ENCODE data around the gene REPS1. TPM values are rescaled to one million over a fixed set of nuclear protein-coding genes. Genes with fewer than 3 reads are reported as not detected.

REPS1 gene
- total RNA-seq, 1 donor from 2014 or later, result 61.1 TPM

DNA sequence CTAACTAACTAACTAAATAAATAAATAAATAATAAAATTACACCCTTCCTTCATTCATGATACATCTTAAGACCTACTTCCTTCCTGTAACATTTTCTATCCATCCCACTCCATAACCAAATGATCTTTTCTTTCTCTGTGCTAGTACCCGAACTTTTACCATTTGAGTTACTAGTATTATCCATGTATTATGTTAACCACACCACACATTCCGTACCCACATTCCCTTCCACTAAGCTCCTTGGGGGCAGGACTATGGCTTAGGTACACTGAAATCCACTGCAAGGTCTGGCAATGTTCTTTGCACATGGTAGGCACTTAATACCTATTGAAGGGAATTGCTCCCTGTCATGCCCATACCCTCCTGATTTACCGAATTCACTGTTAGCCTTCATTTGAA, 24.9 kb downstream of the REPS1 start:
- Histone ChIP-seq H3K27ac (ENCODE audit: low read depth, low read length) (no peak overlapping the region), H3K9me3 (ENCODE audit: control insufficient read depth in 3 of 3, low read length in 3 of 3) (no peaks in the 10 kb centered on the region), H3K4me3 (ENCODE audit: low read length in 3 of 3) (no peak overlapping the region), H3K4me1 (ENCODE audit: control insufficient read depth in 3 of 3, insufficient read depth in 3 of 3, low read length in 3 of 3) (peaks cover 0 to 8% (median 4%) of the 10 kb centered on the region in 3 donors), H3K36me3 (ENCODE audit: control insufficient read depth in 3 of 3, insufficient read depth in 3 of 3, low read length in 3 of 3) (no peaks in the 10 kb centered on the region), H3K9ac (ENCODE audit: low read depth in 1 of 3, low read length in 3 of 3) (no peak overlapping the region), H3K27me3 (ENCODE audit: control insufficient read depth in 3 of 3, insufficient read depth in 3 of 3, low read length in 3 of 3) (no peaks in the 10 kb centered on the region)

GRCh38 chr6:138959521-138959920, 28.5 kb downstream of the REPS1 start:
- H3K27ac ChIP-seq (ENCODE audit: low read depth, low read length), result no peak overlapping the region
- H3K36me3 ChIP-seq (ENCODE audit: control insufficient read depth in 3 of 3, insufficient read depth in 3 of 3, low read length in 3 of 3), result no peaks in the 10 kb centered on the region
- H3K27me3 ChIP-seq (ENCODE audit: control insufficient read depth in 3 of 3, insufficient read depth in 3 of 3, low read length in 3 of 3), result no peaks in the 10 kb centered on the region
- no peak overlapping the region for H3K9ac ChIP-seq (ENCODE audit: low read depth in 1 of 3, low read length in 3 of 3)
- no peak overlapping the region for H3K4me3 ChIP-seq (ENCODE audit: low read length in 3 of 3)
- peaks cover 0 to 5% (median 5%) of the 10 kb centered on the region in 3 donors for H3K4me1 ChIP-seq (ENCODE audit: control insufficient read depth in 3 of 3, insufficient read depth in 3 of 3, low read length in 3 of 3)
- no peaks in the 10 kb centered on the region for H3K9me3 ChIP-seq (ENCODE audit: control insufficient read depth in 3 of 3, low read length in 3 of 3)

DNA sequence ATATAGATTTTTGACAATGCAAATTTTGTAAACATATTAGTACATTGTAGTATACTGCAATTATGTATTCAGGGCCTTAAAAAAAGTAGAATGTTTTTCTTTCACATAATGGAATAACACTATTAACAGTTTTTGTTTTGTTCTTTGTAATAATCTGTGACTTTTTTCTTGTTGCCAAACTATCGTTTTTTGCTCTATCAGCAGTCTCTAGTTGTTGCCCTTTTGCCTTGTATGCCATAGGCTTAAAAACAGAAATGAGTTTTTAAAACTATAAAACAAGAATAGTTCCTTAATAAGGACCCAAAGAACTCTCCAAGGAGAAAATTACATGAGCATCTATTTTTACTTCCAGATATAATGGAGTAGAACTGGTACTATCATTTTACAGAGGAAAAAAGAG, 29.5 kb downstream of the REPS1 start:
- Histone ChIP-seq H3K9me3 (ENCODE audit: control insufficient read depth in 3 of 3, low read length in 3 of 3) (no peaks in the 10 kb centered on the region), H3K27ac (ENCODE audit: low read depth, low read length) (no peak overlapping the region), H3K9ac (ENCODE audit: low read depth in 1 of 3, low read length in 3 of 3) (no peak overlapping the region), H3K36me3 (ENCODE audit: control insufficient read depth in 3 of 3, insufficient read depth in 3 of 3, low read length in 3 of 3) (no peaks in the 10 kb centered on the region), H3K4me1 (ENCODE audit: control insufficient read depth in 3 of 3, insufficient read depth in 3 of 3, low read length in 3 of 3) (peaks cover 0 to 5% (median 5%) of the 10 kb centered on the region in 3 donors), H3K4me3 (ENCODE audit: low read length in 3 of 3) (no peak overlapping the region), H3K27me3 (ENCODE audit: control insufficient read depth in 3 of 3, insufficient read depth in 3 of 3, low read length in 3 of 3) (no peaks in the 10 kb centered on the region)

DNA sequence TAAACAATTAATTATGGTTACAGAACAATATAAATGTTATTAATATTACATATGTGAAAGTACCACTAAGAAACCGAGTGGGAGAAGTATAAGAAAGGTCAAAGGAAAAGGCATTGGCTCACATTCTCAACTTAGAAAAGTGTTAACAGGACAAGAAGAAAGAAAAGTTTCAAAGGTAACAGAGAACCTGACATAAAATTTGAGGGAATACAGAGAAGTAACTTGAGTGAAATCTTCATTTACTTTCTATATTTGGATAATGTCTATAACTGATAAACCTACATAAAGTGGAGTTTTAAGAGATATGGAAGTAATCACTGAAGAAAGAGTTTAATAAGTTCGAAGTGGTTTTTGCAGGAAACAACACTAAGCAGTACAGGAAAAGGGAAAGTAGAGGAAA, 30.1 kb downstream of the REPS1 start:
- H3K27ac ChIP-seq (ENCODE audit: low read depth, low read length), result no peak overlapping the region
- peaks cover 0 to 5% (median 5%) of the 10 kb centered on the region in 3 donors for H3K4me1 ChIP-seq (ENCODE audit: control insufficient read depth in 3 of 3, insufficient read depth in 3 of 3, low read length in 3 of 3)

DNA sequence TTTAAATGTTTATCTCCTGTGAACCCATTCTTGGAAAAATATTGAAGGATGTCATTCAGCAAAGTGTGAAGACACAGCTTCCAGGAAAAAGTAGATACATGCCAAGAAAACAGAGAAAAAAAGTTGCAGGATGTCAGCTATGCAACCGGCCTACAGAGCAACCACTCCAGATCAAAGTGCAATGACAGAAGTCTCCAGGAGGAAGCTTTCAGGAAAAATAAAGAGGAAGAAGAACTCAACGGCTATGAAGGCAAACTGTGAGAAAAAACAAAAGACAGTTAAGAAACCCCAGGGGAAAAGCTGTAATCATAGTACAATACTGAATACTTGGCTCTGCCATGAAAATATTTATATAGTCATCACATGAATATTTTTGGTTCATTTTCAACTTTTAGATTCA, 30.6 kb downstream of the REPS1 start:
- no peaks in the 10 kb centered on the region for H3K36me3 ChIP-seq (ENCODE audit: control insufficient read depth in 3 of 3, insufficient read depth in 3 of 3, low read length in 3 of 3)
- H3K27ac ChIP-seq (ENCODE audit: low read depth, low read length), result no peak overlapping the region
- peaks cover 0 to 5% (median 5%) of the 10 kb centered on the region in 3 donors for H3K4me1 ChIP-seq (ENCODE audit: control insufficient read depth in 3 of 3, insufficient read depth in 3 of 3, low read length in 3 of 3)

More for the DNA sequence above, 30.1 kb downstream of the REPS1 start:
- H3K36me3 ChIP-seq (ENCODE audit: control insufficient read depth in 3 of 3, insufficient read depth in 3 of 3, low read length in 3 of 3), result no peaks in the 10 kb centered on the region
- H3K4me3 ChIP-seq (ENCODE audit: low read length in 3 of 3), result no peak overlapping the region
- no peaks in the 10 kb centered on the region for H3K27me3 ChIP-seq (ENCODE audit: control insufficient read depth in 3 of 3, insufficient read depth in 3 of 3, low read length in 3 of 3)
- H3K9ac ChIP-seq (ENCODE audit: low read depth in 1 of 3, low read length in 3 of 3), result no peak overlapping the region
- no peaks in the 10 kb centered on the region for H3K9me3 ChIP-seq (ENCODE audit: control insufficient read depth in 3 of 3, low read length in 3 of 3)

GRCh38 chr6:138956244-138956924, 31.7 kb downstream of the REPS1 start:
- H3K27ac ChIP-seq (ENCODE audit: low read depth, low read length), result no peak overlapping the region
- no peaks in the 10 kb centered on the region for H3K27me3 ChIP-seq (ENCODE audit: control insufficient read depth in 3 of 3, insufficient read depth in 3 of 3, low read length in 3 of 3)
- H3K36me3 ChIP-seq (ENCODE audit: control insufficient read depth in 3 of 3, insufficient read depth in 3 of 3, low read length in 3 of 3), result no peaks in the 10 kb centered on the region
- H3K4me1 ChIP-seq (ENCODE audit: control insufficient read depth in 3 of 3, insufficient read depth in 3 of 3, low read length in 3 of 3), result peaks cover 0 to 5% (median 5%) of the 10 kb centered on the region in 3 donors
- H3K9me3 ChIP-seq (ENCODE audit: control insufficient read depth in 3 of 3, low read length in 3 of 3), result no peaks in the 10 kb centered on the region
- H3K9ac ChIP-seq (ENCODE audit: low read depth in 1 of 3, low read length in 3 of 3), result no peak overlapping the region
- H3K4me3 ChIP-seq (ENCODE audit: low read length in 3 of 3), result no peak overlapping the region

More for the DNA sequence above, 30.6 kb downstream of the REPS1 start:
- Histone ChIP-seq H3K9ac (ENCODE audit: low read depth in 1 of 3, low read length in 3 of 3) (no peak overlapping the region), H3K4me3 (ENCODE audit: low read length in 3 of 3) (no peak overlapping the region), H3K9me3 (ENCODE audit: control insufficient read depth in 3 of 3, low read length in 3 of 3) (no peaks in the 10 kb centered on the region), H3K27me3 (ENCODE audit: control insufficient read depth in 3 of 3, insufficient read depth in 3 of 3, low read length in 3 of 3) (no peaks in the 10 kb centered on the region)

GRCh38 chr6:138955262-138955661, 32.8 kb downstream of the REPS1 start:
- Histone ChIP-seq H3K36me3 (ENCODE audit: control insufficient read depth in 3 of 3, insufficient read depth in 3 of 3, low read length in 3 of 3) (no peaks in the 10 kb centered on the region), H3K4me1 (ENCODE audit: control insufficient read depth in 3 of 3, insufficient read depth in 3 of 3, low read length in 3 of 3) (peaks cover 0 to 5% (median 5%) of the 10 kb centered on the region in 3 donors), H3K4me3 (ENCODE audit: low read length in 3 of 3) (no peak overlapping the region)

DNA sequence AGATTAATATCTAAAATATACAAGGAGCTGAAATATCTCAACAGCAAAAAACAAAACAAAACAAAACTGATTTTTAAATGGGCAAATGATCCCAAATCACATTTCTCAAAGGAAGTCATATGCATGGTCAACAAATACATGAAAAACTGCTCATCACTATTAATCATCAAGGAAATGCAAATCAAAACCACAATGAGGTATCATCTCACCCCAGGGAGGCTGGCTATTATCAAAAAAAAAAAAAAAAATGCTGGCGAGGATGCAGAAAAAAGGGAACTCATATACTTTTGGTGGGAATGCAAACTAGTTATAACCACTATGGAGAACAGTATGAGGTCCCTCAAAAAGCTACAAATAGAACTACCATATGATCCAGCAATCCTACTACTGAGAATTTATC, 34.6 kb downstream of the REPS1 start:
- H3K9ac ChIP-seq (ENCODE audit: low read depth in 1 of 3, low read length in 3 of 3), result no peak overlapping the region
- H3K27me3 ChIP-seq (ENCODE audit: control insufficient read depth in 3 of 3, insufficient read depth in 3 of 3, low read length in 3 of 3), result no peaks in the 10 kb centered on the region
- H3K27ac ChIP-seq (ENCODE audit: low read depth, low read length), result no peak overlapping the region
- no peaks in the 10 kb centered on the region for H3K36me3 ChIP-seq (ENCODE audit: control insufficient read depth in 3 of 3, insufficient read depth in 3 of 3, low read length in 3 of 3)
- H3K9me3 ChIP-seq (ENCODE audit: control insufficient read depth in 3 of 3, low read length in 3 of 3), result no peaks in the 10 kb centered on the region
- H3K4me1 ChIP-seq (ENCODE audit: control insufficient read depth in 3 of 3, insufficient read depth in 3 of 3, low read length in 3 of 3), result peaks cover 0 to 4% (median 0%) of the 10 kb centered on the region in 3 donors
- no peak overlapping the region for H3K4me3 ChIP-seq (ENCODE audit: low read length in 3 of 3)

More at GRCh38 chr6:138955262-138955661, 32.8 kb downstream of the REPS1 start:
- Histone ChIP-seq H3K9ac (ENCODE audit: low read depth in 1 of 3, low read length in 3 of 3) (no peak overlapping the region), H3K9me3 (ENCODE audit: control insufficient read depth in 3 of 3, low read length in 3 of 3) (no peaks in the 10 kb centered on the region), H3K27me3 (ENCODE audit: control insufficient read depth in 3 of 3, insufficient read depth in 3 of 3, low read length in 3 of 3) (no peaks in the 10 kb centered on the region), H3K27ac (ENCODE audit: low read depth, low read length) (no peak overlapping the region)

DNA sequence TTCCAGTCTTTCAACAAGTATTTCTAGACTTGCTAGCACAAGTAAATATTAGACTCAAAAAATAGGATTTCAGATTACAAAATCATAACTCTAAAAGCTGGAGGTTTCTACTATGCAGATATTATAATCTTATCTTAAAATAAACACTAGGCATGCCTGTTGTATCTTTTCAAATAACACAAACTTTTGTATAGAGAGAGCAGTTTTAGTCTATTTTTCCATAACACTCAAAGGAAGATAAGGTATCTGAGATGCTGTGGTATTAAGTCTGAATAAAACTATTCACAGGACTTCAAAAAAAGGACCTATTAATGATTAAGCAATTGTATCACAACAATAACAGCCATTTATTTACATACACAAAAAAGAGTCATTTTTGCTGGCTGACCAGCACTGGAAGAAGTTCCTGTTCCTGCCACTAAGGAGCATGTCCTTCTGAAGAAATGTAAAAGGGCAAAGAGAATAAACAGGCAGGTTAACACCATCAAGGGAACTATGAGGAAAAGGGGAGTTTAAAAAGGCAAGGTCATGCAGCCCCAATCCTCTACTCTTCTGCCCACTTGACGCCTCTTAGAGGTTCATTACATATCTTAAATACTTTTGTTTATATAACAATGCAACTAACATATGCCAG, 39.4 kb downstream of the REPS1 start:
- Histone ChIP-seq H3K4me1 (ENCODE audit: control insufficient read depth in 3 of 3, insufficient read depth in 3 of 3, low read length in 3 of 3) (no peaks in the 10 kb centered on the region), H3K36me3 (ENCODE audit: control insufficient read depth in 3 of 3, insufficient read depth in 3 of 3, low read length in 3 of 3) (peaks cover 3 to 8% (median 3%) of the 10 kb centered on the region in 3 donors), H3K9ac (ENCODE audit: low read depth in 1 of 3, low read length in 3 of 3) (no peak overlapping the region), H3K27ac (ENCODE audit: low read depth, low read length) (no peak overlapping the region), H3K27me3 (ENCODE audit: control insufficient read depth in 3 of 3, insufficient read depth in 3 of 3, low read length in 3 of 3) (no peaks in the 10 kb centered on the region), H3K9me3 (ENCODE audit: control insufficient read depth in 3 of 3, low read length in 3 of 3) (no peaks in the 10 kb centered on the region), H3K4me3 (ENCODE audit: low read length in 3 of 3) (no peak overlapping the region)

GRCh38 chr6:138948004-138948403, 40.0 kb downstream of the REPS1 start:
- Histone ChIP-seq H3K27me3 (ENCODE audit: control insufficient read depth in 3 of 3, insufficient read depth in 3 of 3, low read length in 3 of 3) (no peaks in the 10 kb centered on the region), H3K9ac (ENCODE audit: low read depth in 1 of 3, low read length in 3 of 3) (no peak overlapping the region), H3K9me3 (ENCODE audit: control insufficient read depth in 3 of 3, low read length in 3 of 3) (no peaks in the 10 kb centered on the region), H3K4me3 (ENCODE audit: low read length in 3 of 3) (no peak overlapping the region), H3K36me3 (ENCODE audit: control insufficient read depth in 3 of 3, insufficient read depth in 3 of 3, low read length in 3 of 3) (peaks cover 3 to 10% (median 5%) of the 10 kb centered on the region in 3 donors), H3K4me1 (ENCODE audit: control insufficient read depth in 3 of 3, insufficient read depth in 3 of 3, low read length in 3 of 3) (no peaks in the 10 kb centered on the region), H3K27ac (ENCODE audit: low read depth, low read length) (no peak overlapping the region)

Data from skeletal muscle tissue (tissue), 4 donors.